Mesenchymal stem cell (in vitro differentiated cells and primary cell): ENCODE data around the gene KLF11.

Experiments
- DNase-seq: peaks from one replicate; pipeline ENCODE4 v3.0.0-alpha.2; 2013
- H2AFZ ChIP-seq: one replicate; pipeline ENCODE4 v1.6.1; 2013; ENCODE audit warnings: low read depth, mild to moderate bottlenecking, control low read depth, inconsistent platforms, low read length, moderate library complexity
- H2AK5ac ChIP-seq: 2 replicates; pipeline ENCODE4 v1.6.1; 2013; ENCODE audit warnings: low read length, moderate library complexity, mild to moderate bottlenecking, inconsistent platforms; ENCODE audit not compliant: severe bottlenecking
- H2BK120ac ChIP-seq: one replicate; pipeline ENCODE4 v1.6.1; 2013; ENCODE audit warnings: low read depth, mild to moderate bottlenecking, inconsistent platforms, low read length, moderate library complexity
- H2BK12ac ChIP-seq, 2 experiments: one replicate each; pipeline ENCODE4 v1.6.1; 2013; ENCODE audit warnings: inconsistent platforms in 2 of 2, low read length in 2 of 2, mild to moderate bottlenecking in 2 of 2, moderate library complexity in 2 of 2, control low read depth in 1 of 2
- H2BK15ac ChIP-seq: one replicate; pipeline ENCODE4 v1.6.1; 2013; ENCODE audit warnings: mild to moderate bottlenecking, low read depth, inconsistent platforms; ENCODE audit not compliant: poor library complexity, severe bottlenecking
- H2BK5ac ChIP-seq: 2 replicates; pipeline ENCODE4 v1.6.1; 2013; ENCODE audit warnings: low read depth, mild to moderate bottlenecking, low read length, control low read depth, inconsistent platforms; ENCODE audit not compliant: poor library complexity, severe bottlenecking
- H3K14ac ChIP-seq, 2 experiments: one replicate each; pipeline ENCODE4 v1.6.1; 2013; ENCODE audit warnings: inconsistent platforms in 2 of 2, low read length in 2 of 2, control low read depth in 1 of 2, mild to moderate bottlenecking in 1 of 2, moderate library complexity in 1 of 2
- H3K18ac ChIP-seq, 2 experiments: one replicate each; pipeline ENCODE4 v1.6.1; 2013; ENCODE audit warnings: inconsistent platforms in 2 of 2, low read length in 2 of 2, control low read depth in 1 of 2, low read depth in 1 of 2, mild to moderate bottlenecking in 1 of 2
- H3K23ac ChIP-seq, 2 experiments: one replicate each; pipeline ENCODE4 v1.6.1; 2013; ENCODE audit warnings: inconsistent platforms in 2 of 2, low read length in 2 of 2, mild to moderate bottlenecking in 2 of 2, moderate library complexity in 2 of 2, control low read depth in 1 of 2
- H3K27ac ChIP-seq: 2 replicates; pipeline ENCODE4 v1.5.1; 2013; ENCODE audit warnings: mild to moderate bottlenecking, moderate library complexity, low read length, control low read depth, inconsistent platforms; ENCODE audit not compliant: poor library complexity, severe bottlenecking
- H3K27me3 ChIP-seq, 2 experiments: 2 replicates each; pipeline versions ENCODE4 v1.6.1 to v1.7.0; 2013; ENCODE audit warnings: low read length in 2 of 2, mild to moderate bottlenecking in 2 of 2, moderate library complexity in 2 of 2, control low read depth in 1 of 2, inconsistent platforms in 1 of 2; ENCODE audit not compliant: control insufficient read depth in 1 of 2, insufficient read depth in 1 of 2
- H3K36me3 ChIP-seq, 2 experiments: 2 replicates each; pipeline versions ENCODE4 v1.6.1 to v1.7.0; 2013; ENCODE audit warnings: low read length in 2 of 2, control low read depth in 1 of 2, inconsistent platforms in 1 of 2, low read depth in 1 of 2, mild to moderate bottlenecking in 1 of 2; ENCODE audit not compliant: insufficient read depth in 2 of 2, control insufficient read depth in 1 of 2
- H3K4ac ChIP-seq, 2 experiments: one replicate each; pipeline ENCODE4 v1.6.1; 2013; ENCODE audit warnings: inconsistent platforms in 2 of 2, low read length in 2 of 2, mild to moderate bottlenecking in 2 of 2, moderate library complexity in 2 of 2, control low read depth in 1 of 2, low read depth in 1 of 2
- H3K4me1 ChIP-seq: 2 replicates; pipeline ENCODE4 v1.6.1; 2013; ENCODE audit warnings: low read depth, low read length, control low read depth; ENCODE audit not compliant: control insufficient read depth, insufficient read depth
- H3K4me2 ChIP-seq: 2 replicates; pipeline ENCODE4 v1.6.1; 2013; ENCODE audit warnings: low read length, mild to moderate bottlenecking, inconsistent platforms; ENCODE audit not compliant: poor library complexity, severe bottlenecking
- H3K4me3 ChIP-seq, 2 experiments: 2 replicates each; pipeline versions ENCODE4 v1.5.1 to v1.7.0; 2013; ENCODE audit warnings: low read length in 2 of 2, mild to moderate bottlenecking in 2 of 2, control low read depth in 1 of 2, low read depth in 1 of 2; ENCODE audit not compliant: insufficient read depth in 1 of 2
- H3K79me1 ChIP-seq: replicated peaks from 2 replicates; pipeline ENCODE4 v1.6.1; 2013; ENCODE audit warnings: mild to moderate bottlenecking, control low read depth, low read length, inconsistent platforms; ENCODE audit not compliant: poor library complexity, severe bottlenecking
- H3K9ac ChIP-seq: 2 replicates; pipeline ENCODE4 v1.7.0; 2013; ENCODE audit warnings: mild to moderate bottlenecking, low read length, moderate library complexity
- H3K9me3 ChIP-seq: 2 replicates; pipeline ENCODE4 v1.7.0; 2013; ENCODE audit warnings: mild to moderate bottlenecking, low read length; ENCODE audit not compliant: control insufficient read depth
- H4K8ac ChIP-seq: one replicate; pipeline ENCODE4 v1.6.1; 2013; ENCODE audit warnings: inconsistent platforms, mild to moderate bottlenecking, low read length, moderate library complexity
- H4K91ac ChIP-seq: one replicate; pipeline ENCODE4 v1.6.1; 2013; ENCODE audit warnings: mild to moderate bottlenecking, low read length, inconsistent platforms
- WGBS: methylation state at CpG from one replicate; pipeline ENCODE4 v1.1.7; 2013; ENCODE audit warnings: mixed read lengths; 5-methylcytosine and 5-hydroxymethylcytosine counted together

KLF11 gene

DNA sequence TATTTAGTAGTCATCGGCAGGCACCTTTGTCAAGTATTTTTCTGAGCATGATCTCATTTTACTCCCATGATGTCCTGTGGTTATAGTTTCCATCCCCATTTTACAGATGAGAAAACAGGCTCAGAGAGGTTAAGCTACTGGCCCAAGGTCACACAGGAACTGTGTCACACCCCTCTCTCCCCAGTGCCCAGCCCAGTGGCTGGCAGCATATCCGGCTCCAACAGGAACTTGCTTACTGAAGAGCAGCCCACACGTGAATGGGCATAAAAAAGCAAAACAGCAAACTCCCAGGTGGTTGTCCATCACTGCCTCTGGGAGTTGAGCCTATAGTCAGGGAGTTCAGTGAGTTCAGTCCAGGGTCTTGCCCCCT lies 8.3 kb upstream of the KLF11 start:
- H3K9me3 ChIP-seq: no peaks in the 10 kb centered on the region
- peaks cover 13% of the 10 kb centered on the region for H3K4me1 ChIP-seq
- no peak overlapping the region for H4K91ac ChIP-seq
- H2AFZ ChIP-seq: no peak overlapping the region
- H3K27me3 ChIP-seq: no peaks in the 10 kb centered on the region
- WGBS: 85% methylated on average over 3 of the region's 3 CpGs
- H3K27ac ChIP-seq: no peak overlapping the region
- H3K23ac ChIP-seq: no peak overlapping the region
- no peak overlapping the region for H3K4me2 ChIP-seq
- H2BK5ac ChIP-seq: no peak overlapping the region
- H2BK120ac ChIP-seq: no peak overlapping the region
- H3K9ac ChIP-seq: no peak overlapping the region
- H2BK12ac ChIP-seq: no peak overlapping the region
- H2AK5ac ChIP-seq: no peak overlapping the region
- H3K79me1 ChIP-seq: no peaks in the 10 kb centered on the region
- no peaks in the 10 kb centered on the region for H3K36me3 ChIP-seq
- H4K8ac ChIP-seq: no peak overlapping the region
- H3K4me3 ChIP-seq: no peak overlapping the region
- no peak overlapping the region for H3K4ac ChIP-seq
- no peak overlapping the region for H3K18ac ChIP-seq
- no peak overlapping the region for H3K14ac ChIP-seq
- DNase-seq: no peak
- H2BK15ac ChIP-seq: no peak overlapping the region

GRCh38 chr2:10035633-10036032 lies 7.7 kb upstream of the KLF11 start:
- H2BK120ac ChIP-seq: no peak overlapping the region
- no peak overlapping the region for H2BK5ac ChIP-seq
- H2BK15ac ChIP-seq: no peak overlapping the region
- H3K79me1 ChIP-seq: no peaks in the 10 kb centered on the region
- no peak overlapping the region for H3K4me3 ChIP-seq
- H3K14ac ChIP-seq: no peak overlapping the region
- H2AK5ac ChIP-seq: no peak overlapping the region
- no peak overlapping the region for H3K9ac ChIP-seq
- no peaks in the 10 kb centered on the region for H3K36me3 ChIP-seq
- no peaks in the 10 kb centered on the region for H3K9me3 ChIP-seq
- no peaks in the 10 kb centered on the region for H3K27me3 ChIP-seq
- H3K18ac ChIP-seq: peak overlapping the region in 1 of 2 experiments; percentile 50
- H2AFZ ChIP-seq: no peak overlapping the region
- no peak overlapping the region for H3K4ac ChIP-seq
- peaks cover 11% of the 10 kb centered on the region for H3K4me1 ChIP-seq
- peak overlapping the region; percentile 14 for H4K8ac ChIP-seq
- no peak overlapping the region for H3K27ac ChIP-seq
- H3K23ac ChIP-seq: no peak overlapping the region
- DNase-seq: no peak
- H3K4me2 ChIP-seq: no peak overlapping the region
- 87% methylated on average over 5 of the region's 5 CpGs for WGBS
- no peak overlapping the region for H2BK12ac ChIP-seq
- no peak overlapping the region for H4K91ac ChIP-seq

DNA sequence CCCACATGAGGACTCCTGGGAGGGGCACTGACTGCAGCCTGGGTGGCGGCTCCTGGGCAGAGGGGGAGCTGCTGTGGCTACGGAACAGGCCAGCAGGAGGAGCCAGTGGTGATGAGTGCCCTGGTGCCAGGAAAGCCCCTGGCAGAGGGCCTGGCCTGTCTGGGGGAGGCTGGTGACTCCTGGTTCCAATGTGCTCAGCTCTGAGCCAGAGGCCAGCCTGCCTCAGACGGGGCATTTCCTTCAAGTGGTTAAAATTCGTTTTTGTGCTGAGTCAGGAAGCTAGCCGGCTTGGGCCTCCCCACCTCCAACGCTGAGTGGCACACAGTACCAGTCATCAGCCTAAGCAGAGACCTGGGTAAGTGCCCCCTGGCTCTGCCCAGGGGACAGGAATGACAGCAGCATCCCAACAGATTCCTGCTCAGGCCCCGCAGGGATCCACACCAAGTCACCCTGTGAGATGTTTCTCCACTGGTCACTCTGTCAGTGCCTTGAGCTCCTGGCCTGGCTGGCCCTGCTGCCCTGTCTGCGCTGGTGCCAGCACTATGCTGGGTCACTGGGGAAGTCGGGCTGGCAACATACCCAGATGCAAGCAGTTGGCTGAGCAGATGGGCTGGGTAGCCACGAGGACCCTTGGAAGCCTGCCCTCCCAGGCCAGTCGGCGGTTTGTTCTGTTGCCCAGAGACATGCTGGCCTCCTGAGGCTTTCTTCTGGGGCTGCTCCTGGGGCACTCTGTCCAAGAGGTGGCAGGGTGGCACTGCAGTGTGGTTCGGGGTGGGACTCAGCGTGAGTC lies 7.1 kb upstream of the KLF11 start:
- Histone ChIP-seq H3K14ac (peak overlapping the region in 1 of 2 experiments; percentile 69), H3K27ac (no peak overlapping the region), H3K4me1 (peaks cover 11% of the 10 kb centered on the region), H2AFZ (no peak overlapping the region), H2BK12ac (peak overlapping the region in 1 of 2 experiments; percentile 27), H4K8ac (peak overlapping the region; percentile 14), H4K91ac (no peak overlapping the region), H2BK120ac (no peak overlapping the region), H3K23ac (peak overlapping the region in 1 of 2 experiments; percentile 28), H2BK5ac (no peak overlapping the region), H3K36me3 (no peaks in the 10 kb centered on the region), H3K27me3 (no peaks in the 10 kb centered on the region), H3K9me3 (no peaks in the 10 kb centered on the region), H3K9ac (peak overlapping the region; percentile 27), H3K4me3 (no peak overlapping the region), H2AK5ac (peak overlapping the region; percentile 27), H3K79me1 (no peaks in the 10 kb centered on the region), H3K18ac (peak overlapping the region; percentile 7 to 8), H3K4me2 (no peak overlapping the region), H2BK15ac (no peak overlapping the region), H3K4ac (peak overlapping the region in 1 of 2 experiments; percentile 40)
- WGBS: 83% methylated on average over 14 of the region's 14 CpGs
- peak; percentile 59 for DNase-seq

- Histone ChIP-seq H3K23ac (no peak overlapping the region), H3K27me3 (no peaks in the 10 kb centered on the region), H2BK120ac (no peak overlapping the region), H3K4me1 (peaks cover 17% of the 10 kb centered on the region), H3K4me2 (no peak overlapping the region), H3K9ac (no peak overlapping the region), H2BK12ac (no peak overlapping the region), H2AFZ (no peak overlapping the region), H3K18ac (no peak overlapping the region), H2BK15ac (no peak overlapping the region), H3K4ac (no peak overlapping the region), H3K79me1 (no peaks in the 10 kb centered on the region), H4K91ac (peak overlapping the region; percentile 11), H3K36me3 (no peaks in the 10 kb centered on the region), H2AK5ac (no peak overlapping the region), H4K8ac (no peak overlapping the region), H3K14ac (no peak overlapping the region), H3K9me3 (no peaks in the 10 kb centered on the region), H3K27ac (no peak overlapping the region), H2BK5ac (no peak overlapping the region), H3K4me3 (no peak overlapping the region)
- 85% methylated on average over 10 of the region's 10 CpGs for WGBS
- DNase-seq: no peak
Measured at GRCh38 chr2:10038123-10038522, 5.2 kb upstream of the KLF11 start.
